GM12892 (cell line): Measurements from ENCODE around the gene NKD2.

Experiments used
- DNase-seq: peaks from one replicate; pipeline ENCODE4 v3.0.0; 2011; ENCODE audit not compliant: insufficient read length
- FAIRE-seq: peaks from 2 replicates; lab custom pipeline; 2011; peaks lifted over from hg19 to GRCh38; lab: Jason Lieb, UNC
- POLR2A ChIP-seq: IDR thresholded peaks from 2 replicates; pipeline ENCODE4 v1.6.1; 2011; ENCODE audit warnings: low read depth, low read length, control low read depth
- POLR2AphosphoS5 ChIP-seq: IDR thresholded peaks from 2 replicates; pipeline ENCODE4 v1.6.1; 2011; ENCODE audit warnings: low read depth, low read length, control low read depth
- TAF1 ChIP-seq: IDR thresholded peaks from 2 replicates; pipeline ENCODE4 v1.6.1; 2011; ENCODE audit warnings: low read depth, mild to moderate bottlenecking, control low read depth, low read length, borderline replicate concordance

The NKD2 gene

DNA sequence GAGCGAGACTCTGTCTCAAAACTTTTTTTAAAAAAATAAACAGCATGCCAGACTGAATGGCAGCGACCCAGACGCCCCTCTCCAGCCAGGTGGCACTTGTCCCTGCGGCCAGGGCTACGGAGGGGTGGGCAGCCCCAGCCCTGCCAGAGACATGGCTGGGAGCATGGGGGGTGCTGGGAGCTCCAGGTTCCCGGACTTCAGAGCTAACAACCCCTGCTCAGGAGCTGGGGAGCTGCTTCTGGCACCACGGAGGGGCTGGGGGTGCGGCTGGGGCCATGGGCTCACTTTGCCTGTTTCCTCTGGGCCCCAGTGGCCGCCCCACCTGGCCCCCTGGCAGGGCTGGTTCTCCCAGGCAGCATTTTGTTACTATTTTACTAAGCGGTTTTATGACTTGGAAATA is 53.3 kb downstream of the NKD2 start:
- TF ChIP-seq POLR2A (no peak), POLR2AphosphoS5 (no peak), TAF1 (no peak)
- FAIRE-seq (no peak), DNase-seq (no peak)

DNA sequence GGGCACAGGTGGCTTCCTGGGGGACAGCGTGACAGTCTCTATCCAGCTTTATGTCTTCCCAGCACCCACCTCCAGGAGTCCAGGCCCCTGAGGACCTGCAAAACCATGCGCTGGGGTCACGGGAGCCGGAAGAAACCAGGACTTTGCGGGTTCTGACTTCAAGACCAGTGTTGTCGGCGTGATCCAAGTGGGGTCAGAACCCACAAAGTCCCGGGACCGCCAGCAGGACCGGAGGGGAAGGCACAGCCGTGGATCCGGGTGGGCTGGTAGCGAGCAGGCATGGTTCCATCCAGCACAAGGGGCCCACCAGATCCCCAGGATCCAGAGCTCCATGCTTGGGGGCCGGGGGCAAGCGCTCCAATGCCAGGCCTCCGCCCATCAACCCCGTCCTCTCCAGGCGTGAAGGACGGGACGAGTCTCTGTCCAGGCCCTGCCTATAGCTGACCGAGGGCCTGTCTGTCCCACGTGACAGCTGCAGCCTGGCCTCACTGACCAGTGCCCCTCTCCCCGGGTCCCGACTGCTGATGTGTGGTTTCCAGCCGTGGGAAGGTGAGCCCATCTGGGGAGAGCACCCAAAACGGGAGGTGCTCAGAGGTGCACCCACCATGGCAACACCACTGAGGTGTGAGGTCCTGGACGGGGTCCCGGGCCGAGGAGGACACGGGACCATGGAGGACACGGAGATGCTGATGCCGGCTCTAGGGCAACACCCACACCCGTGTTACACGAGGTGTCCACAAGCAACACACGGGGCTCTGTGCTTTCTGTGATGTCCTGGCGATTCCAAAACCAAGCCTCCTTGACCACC is 54.4 kb downstream of the NKD2 start:
- no peak for FAIRE-seq

DNA sequence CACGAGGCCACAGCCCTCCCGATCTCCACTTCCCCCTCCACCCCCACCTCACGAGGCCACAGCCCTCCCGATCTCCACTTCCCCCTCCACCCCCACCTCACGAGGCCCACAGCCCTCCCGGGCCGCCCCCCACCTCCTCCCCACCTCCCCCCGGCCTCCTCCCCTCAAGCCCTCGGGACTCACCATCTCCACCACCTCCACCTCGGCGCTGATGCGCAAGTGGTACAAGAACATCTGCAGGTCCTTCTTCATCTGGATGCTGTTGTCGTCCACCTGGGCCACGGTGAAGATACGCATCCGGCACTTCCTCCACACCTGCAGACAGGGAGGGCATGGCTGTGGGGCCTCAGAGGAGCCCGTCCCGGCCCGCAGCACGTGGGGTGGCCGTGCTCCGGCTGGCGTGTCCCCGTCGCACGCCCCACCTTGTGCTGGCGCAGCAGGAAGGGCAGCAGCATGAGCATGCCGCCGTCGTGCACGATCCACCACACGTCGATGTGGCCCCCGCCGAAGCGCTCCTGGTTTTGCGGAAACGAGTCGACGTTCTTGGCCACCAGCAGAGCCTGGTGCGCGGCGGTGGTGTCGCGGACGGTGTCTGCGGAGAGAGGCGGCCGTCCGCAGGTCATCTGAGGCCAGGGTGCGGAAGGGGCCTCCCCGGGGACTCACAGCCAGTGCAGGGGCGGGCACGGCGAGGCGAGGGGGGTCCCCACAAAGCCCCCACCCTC is 55.2 kb downstream of the NKD2 start:
- FAIRE-seq: no peak
- DNase-seq: no peak
- TF ChIP-seq TAF1: no peak
- no peak for TF ChIP-seq POLR2A
- TF ChIP-seq POLR2AphosphoS5: no peak

More for the DNA sequence above, 54.4 kb downstream of the NKD2 start:
- TF ChIP-seq POLR2AphosphoS5 (no peak), POLR2A (no peak), TAF1 (no peak)
- DNase-seq: no peak

DNA sequence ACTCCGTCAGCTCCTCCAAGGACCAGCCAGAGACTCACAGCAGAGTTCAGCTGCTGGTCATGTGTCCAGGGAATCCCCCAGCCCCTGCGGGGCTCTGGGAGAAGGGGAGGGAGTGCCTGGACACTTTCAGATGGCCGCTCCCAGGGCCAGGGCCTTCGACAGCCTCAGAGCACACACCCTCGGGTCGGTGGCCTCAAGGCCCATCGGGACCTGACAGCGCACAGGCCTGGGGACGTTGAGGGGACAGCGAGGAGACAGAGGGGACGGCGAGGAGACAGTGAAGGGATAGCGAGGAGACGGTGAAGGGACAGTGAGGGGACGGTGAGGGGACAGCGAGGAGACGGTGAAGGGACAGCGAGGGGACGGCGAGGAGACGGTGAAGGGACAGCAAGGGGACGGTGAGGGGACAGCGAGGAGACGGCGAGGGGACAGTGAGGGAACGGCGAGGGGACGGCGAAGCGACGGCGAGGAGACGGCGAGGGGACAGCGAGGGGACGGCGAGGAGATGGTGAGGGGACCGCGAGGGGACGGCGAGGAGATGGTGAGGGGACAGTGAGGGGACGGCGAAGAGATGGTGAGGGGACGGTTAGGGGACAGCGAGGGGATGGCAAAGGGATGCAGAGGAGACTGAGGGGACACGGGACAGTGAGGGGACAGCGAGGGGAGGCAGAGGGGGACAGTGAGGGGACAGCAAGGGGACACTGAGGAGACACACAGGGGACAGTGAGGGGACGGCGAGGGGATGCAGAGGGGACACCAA is 56.0 kb downstream of the NKD2 start:
- FAIRE-seq: no peak
- no peak for TF ChIP-seq TAF1
- TF ChIP-seq POLR2A: no peak
- TF ChIP-seq POLR2AphosphoS5: no peak

DNA sequence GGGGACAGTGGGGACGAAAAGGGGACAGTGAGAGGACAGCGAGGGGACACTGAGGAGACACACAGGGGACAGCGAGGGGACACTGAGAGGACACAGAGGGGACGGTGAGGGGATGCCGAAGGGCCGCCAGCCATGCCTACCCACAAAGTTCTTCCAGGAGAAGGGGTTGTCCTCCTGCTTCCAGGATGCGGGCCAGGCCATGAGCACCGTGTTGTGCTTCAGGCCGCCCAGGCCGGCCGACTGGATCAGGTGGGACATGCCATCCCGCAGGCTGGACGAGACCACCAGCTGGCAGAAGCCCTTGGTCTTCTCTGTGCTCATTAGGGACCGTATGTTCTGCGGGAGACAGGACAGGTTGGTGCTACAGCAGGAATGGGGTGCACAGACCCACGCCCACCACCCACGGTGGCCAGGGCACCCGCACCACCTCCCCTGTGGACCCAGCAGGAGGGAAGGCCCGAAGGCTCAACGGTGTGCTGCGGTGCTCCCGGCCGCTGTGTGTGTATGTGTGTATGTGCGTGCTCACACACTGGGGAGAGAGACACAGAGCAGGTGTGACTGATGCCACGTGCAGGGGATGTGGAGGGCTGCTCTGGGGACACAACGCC is 56.6 kb downstream of the NKD2 start:
- TF ChIP-seq POLR2AphosphoS5 (no peak), POLR2A (no peak), TAF1 (no peak)
- FAIRE-seq (no peak), DNase-seq (no peak)

More for the DNA sequence above, 56.0 kb downstream of the NKD2 start:
- no peak for DNase-seq

DNA sequence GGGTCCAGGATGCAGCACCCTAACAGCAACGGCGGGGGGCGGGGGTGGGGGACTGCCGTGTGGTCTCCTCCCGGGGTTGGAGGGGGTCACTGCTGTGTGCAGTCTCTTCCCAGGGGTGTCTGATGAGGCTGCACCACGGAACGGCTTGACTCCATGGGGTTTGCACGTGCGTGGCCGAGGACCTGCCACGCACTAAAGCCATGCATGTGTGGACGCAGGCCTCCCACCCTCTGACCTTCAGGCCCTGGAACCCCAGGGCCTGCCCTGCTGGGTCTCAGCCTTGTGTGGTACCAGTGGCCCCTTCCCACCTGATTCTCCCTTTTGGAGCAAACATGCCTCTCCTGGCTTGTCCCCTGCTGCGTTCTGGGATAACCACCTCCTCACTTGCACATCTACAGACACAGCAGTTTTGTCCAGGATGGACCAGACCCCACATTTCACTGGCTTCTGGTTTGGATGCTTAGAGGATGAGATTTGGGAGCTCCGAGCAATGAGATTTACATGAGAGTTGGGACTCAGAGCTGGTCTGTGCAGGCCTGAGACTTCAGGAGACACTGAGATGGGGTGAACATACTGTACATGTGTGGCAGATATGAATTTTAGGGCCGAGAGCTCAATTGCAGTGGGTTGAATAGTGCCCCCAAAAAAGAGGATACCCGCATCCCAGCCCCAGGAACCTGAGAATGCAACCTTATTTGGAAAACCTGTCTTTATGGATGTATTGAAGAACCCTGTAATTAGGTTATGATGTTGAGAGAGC is 57.5 kb downstream of the NKD2 start:
- DNase-seq: no peak
- FAIRE-seq: no peak
- no peak for TF ChIP-seq TAF1
- TF ChIP-seq POLR2A: no peak
- TF ChIP-seq POLR2AphosphoS5: no peak

DNA sequence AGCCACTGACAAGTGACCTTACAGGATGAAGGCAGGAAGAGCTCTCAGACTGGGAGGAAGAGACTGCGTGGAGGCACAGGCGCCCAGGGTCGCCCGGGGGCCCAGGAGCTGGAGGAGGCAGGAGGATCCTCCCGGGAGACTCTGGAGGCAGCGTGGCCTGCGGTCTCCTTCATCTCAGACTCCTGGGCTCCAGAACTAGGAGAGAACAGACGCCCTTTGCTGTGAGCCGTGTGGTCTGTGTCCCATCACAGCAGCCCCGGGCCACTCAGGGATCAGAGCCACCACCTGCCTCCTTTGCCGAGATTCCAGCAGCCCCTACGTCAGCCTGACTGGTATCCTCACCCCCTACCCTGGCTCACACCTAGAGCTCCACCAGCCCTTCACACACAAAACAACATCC is 58.1 kb downstream of the NKD2 start:
- no peak for DNase-seq

DNA sequence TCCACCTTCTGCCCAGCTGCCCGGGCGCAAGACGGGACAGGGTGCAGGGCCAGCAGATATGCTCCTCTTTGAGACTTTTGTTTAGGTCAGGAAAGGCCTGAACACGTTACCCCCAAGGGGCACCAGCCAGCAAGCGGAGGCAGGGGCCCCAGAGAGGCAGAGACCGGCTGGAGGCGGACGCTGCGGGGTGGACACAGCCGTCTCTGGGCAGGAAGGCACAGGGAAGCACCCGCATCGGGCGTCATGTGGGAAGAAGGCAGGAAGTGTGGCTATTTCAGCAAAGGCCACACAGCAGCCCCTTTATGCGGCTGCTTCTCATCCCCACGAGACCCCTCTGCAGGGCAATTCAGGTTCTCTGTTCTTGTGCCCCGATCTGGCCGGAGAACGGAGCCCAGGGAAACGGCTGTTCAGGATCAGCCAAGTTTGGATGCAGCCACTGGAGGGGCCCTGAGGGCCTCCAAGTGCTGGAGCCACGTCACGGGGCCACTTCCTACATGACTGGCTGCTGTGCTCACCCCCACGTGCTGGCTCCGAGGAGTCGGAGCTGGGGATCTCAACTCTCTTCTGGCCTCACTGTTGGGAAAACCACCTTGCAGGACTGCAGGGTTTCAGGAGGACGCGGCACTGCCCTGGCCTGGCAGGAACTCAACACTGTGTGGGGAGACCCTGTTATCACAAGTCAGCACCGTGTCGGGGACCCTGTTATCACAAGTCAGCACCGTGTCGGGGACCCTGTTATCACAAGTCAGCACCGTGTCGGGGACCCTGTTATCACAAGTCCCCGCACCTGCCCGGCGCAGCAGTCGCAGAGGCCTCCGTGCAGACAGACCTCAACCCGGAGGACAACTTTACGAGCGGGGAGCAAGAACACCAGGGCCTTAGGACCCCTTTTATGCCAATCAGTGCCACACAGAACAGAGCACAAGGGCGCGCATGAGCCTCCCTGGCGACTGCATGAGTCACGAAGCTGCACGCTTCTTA is 58.8 kb downstream of the NKD2 start:
- TF ChIP-seq POLR2A: no peak
- TF ChIP-seq POLR2AphosphoS5: no peak
- no peak for TF ChIP-seq TAF1
- DNase-seq (no peak), FAIRE-seq (no peak)

More for the DNA sequence above, 58.1 kb downstream of the NKD2 start:
- no peak for FAIRE-seq
- no peak for TF ChIP-seq POLR2A
- no peak for TF ChIP-seq TAF1
- no peak for TF ChIP-seq POLR2AphosphoS5

DNA sequence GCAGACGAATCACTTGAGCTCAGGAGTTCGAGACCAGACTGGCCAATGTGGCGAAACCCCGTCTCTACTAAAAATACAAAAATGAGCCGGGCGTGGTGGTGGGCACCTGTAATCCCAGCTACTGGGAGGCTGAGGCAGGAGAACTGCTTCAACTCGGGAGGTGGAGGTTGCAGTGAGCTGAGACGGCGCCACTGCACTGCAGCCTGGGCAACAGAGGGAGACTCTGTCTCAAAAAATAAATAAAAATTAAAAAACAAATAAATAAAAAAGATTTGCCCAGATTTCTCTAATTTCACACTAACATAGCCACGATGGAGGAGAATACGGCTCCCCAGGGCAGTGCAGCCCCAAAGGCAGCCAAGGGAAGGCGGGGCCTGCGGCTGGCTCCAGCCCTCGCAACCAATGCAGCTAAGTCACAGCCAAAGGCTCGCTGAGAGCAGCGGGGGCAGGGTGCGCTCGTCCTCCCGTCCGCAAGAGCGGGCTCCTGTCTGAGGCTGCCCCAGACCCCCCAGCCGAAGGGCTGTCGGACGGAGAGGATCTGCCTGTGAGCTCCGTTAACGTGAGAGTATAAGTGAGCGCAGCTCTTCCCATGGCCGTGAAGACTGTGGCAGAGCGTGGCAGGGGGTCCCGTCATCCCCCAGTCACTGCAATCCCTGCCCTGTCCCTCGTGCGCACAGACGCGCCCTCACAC is 59.7 kb downstream of the NKD2 start:
- FAIRE-seq (no peak), DNase-seq (no peak)
- TF ChIP-seq POLR2AphosphoS5 (no peak), TAF1 (no peak), POLR2A (no peak)
